Measurements from ENCODE around the gene SETDB2. TPM values are rescaled to one million over a fixed set of nuclear protein-coding genes. Genes with fewer than 3 reads are reported as not detected.

The SETDB2 gene
- total RNA-seq, 1 experiment from 2014 or later, result 5.9 TPM

DNA sequence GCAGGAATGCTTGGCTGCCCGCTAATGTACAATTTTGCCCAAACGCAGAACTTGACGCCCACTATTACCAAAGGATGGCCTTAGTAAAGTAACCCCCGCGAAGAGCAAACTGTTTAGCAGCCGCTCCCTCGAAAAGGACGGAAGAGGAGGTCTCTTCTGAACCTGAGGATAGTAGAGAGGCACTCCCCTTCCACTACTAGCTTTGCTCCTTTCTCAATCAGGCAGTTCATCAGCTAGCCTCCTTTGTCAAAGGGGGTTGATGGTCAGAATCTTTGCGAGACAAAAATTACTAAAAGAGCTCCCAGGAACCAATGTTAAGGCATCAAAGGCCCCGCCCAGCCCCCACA is 744 bp upstream of the SETDB2 start:
- TF ChIP-seq GRHL2 (CRISPR knock-in tag; IDR thresholded peaks at IDR 0.05; ENCODE audit: insufficient replicate concordance, severe bottlenecking), result no peak
- TF ChIP-seq, protein P1, sequence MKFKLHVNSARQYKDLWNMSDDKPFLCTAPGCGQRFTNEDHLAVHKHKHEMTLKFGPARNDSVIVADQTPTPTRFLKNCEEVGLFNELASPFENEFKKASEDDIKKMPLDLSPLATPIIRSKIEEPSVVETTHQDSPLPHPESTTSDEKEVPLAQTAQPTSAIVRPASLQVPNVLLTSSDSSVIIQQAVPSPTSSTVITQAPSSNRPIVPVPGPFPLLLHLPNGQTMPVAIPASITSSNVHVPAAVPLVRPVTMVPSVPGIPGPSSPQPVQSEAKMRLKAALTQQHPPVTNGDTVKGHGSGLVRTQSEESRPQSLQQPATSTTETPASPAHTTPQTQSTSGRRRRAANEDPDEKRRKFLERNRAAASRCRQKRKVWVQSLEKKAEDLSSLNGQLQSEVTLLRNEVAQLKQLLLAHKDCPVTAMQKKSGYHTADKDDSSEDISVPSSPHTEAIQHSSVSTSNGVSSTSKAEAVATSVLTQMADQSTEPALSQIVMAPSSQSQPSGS (CRISPR knock-in tag; IDR thresholded peaks at IDR 0.05; ENCODE audit: borderline replicate concordance, low read depth), result no peak
- TF ChIP-seq GABPB1 (CRISPR knock-in tag; IDR thresholded peaks at IDR 0.05), result no peak
- TF ChIP-seq, protein P2, sequence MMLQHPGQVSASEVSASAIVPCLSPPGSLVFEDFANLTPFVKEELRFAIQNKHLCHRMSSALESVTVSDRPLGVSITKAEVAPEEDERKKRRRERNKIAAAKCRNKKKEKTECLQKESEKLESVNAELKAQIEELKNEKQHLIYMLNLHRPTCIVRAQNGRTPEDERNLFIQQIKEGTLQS (CRISPR knock-in tag; conservative IDR thresholded peaks at IDR 0.05), result no peak
- TF ChIP-seq FOXP1 (CRISPR knock-in tag; IDR thresholded peaks at IDR 0.05; ENCODE audit: borderline replicate concordance), result no peak
- TF ChIP-seq ZNF671 (CRISPR knock-in tag; IDR thresholded peaks at IDR 0.05), result no peak
- TF ChIP-seq, protein P3, sequence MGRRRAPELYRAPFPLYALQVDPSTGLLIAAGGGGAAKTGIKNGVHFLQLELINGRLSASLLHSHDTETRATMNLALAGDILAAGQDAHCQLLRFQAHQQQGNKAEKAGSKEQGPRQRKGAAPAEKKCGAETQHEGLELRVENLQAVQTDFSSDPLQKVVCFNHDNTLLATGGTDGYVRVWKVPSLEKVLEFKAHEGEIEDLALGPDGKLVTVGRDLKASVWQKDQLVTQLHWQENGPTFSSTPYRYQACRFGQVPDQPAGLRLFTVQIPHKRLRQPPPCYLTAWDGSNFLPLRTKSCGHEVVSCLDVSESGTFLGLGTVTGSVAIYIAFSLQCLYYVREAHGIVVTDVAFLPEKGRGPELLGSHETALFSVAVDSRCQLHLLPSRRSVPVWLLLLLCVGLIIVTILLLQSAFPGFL (CRISPR knock-in tag; IDR thresholded peaks at IDR 0.05; ENCODE audit: borderline replicate concordance), result no peak
- TF ChIP-seq ZBTB21 (CRISPR knock-in tag; IDR thresholded peaks at IDR 0.05; ENCODE audit: borderline replicate concordance), result no peak
- no peak for TF ChIP-seq NR3C1 (CRISPR knock-in tag; conservative IDR thresholded peaks at IDR 0.05; ENCODE audit: low read depth)
- TF ChIP-seq PRRX2 (CRISPR knock-in tag; IDR thresholded peaks at IDR 0.05), result no peak
- TF ChIP-seq ETV6 (CRISPR knock-in tag; IDR thresholded peaks at IDR 0.05), result no peak
- no peak for TF ChIP-seq ZNF138 (CRISPR knock-in tag; conservative IDR thresholded peaks at IDR 0.05)
- no peak for TF ChIP-seq SOX15 (CRISPR knock-in tag; IDR thresholded peaks at IDR 0.05)
- TF ChIP-seq, protein P4, sequence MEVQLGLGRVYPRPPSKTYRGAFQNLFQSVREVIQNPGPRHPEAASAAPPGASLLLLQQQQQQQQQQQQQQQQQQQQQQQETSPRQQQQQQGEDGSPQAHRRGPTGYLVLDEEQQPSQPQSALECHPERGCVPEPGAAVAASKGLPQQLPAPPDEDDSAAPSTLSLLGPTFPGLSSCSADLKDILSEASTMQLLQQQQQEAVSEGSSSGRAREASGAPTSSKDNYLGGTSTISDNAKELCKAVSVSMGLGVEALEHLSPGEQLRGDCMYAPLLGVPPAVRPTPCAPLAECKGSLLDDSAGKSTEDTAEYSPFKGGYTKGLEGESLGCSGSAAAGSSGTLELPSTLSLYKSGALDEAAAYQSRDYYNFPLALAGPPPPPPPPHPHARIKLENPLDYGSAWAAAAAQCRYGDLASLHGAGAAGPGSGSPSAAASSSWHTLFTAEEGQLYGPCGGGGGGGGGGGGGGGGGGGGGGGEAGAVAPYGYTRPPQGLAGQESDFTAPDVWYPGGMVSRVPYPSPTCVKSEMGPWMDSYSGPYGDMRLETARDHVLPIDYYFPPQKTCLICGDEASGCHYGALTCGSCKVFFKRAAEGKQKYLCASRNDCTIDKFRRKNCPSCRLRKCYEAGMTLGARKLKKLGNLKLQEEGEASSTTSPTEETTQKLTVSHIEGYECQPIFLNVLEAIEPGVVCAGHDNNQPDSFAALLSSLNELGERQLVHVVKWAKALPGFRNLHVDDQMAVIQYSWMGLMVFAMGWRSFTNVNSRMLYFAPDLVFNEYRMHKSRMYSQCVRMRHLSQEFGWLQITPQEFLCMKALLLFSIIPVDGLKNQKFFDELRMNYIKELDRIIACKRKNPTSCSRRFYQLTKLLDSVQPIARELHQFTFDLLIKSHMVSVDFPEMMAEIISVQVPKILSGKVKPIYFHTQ (CRISPR knock-in tag; IDR thresholded peaks at IDR 0.05), result no peak
- TF ChIP-seq, protein P5, sequence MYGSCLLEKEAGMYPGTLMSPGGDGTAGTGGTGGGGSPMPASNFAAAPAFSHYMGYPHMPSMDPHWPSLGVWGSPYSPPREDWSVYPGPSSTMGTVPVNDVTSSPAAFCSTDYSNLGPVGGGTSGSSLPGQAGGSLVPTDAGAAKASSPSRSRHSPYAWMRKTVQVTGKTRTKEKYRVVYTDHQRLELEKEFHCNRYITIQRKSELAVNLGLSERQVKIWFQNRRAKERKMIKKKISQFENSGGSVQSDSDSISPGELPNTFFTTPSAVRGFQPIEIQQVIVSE (CRISPR knock-in tag; IDR thresholded peaks at IDR 0.05; ENCODE audit: borderline replicate concordance), result no peak
- no peak for TF ChIP-seq FOXK1 (CRISPR knock-in tag; IDR thresholded peaks at IDR 0.05)
- no peak for TF ChIP-seq IRF2 (CRISPR knock-in tag; IDR thresholded peaks at IDR 0.05; ENCODE audit: borderline replicate concordance, low read depth)
- TF ChIP-seq ZNF219 (CRISPR knock-in tag; IDR thresholded peaks at IDR 0.05; ENCODE audit: borderline replicate concordance), result no peak
- no peak for TF ChIP-seq JUN (CRISPR knock-in tag; IDR thresholded peaks at IDR 0.05)
- no peak for TF ChIP-seq ZNF317 (CRISPR knock-in tag; IDR thresholded peaks at IDR 0.05; ENCODE audit: borderline replicate concordance, low read depth)
- ATAC-seq, result no peak; the same call in 1 of the 2 replicates
- Mint-ChIP-seq H3K27me3 (ENCODE audit: low read depth) (no peaks in the 10 kb centered on the region), H3K9me3 (no peaks in the 10 kb centered on the region), H3K36me3 (no peaks in the 10 kb centered on the region), H3K4me1 (peaks cover 22% of the 10 kb centered on the region), H3K4me3 (peak overlapping the region; percentile 94), H3K27ac (peak overlapping the region; percentile 99)
- DNase-seq (ENCODE audit: low spot score), result no peak
- ChIA-PET POLR2A (interaction anchor here (0.9 to 1.4 kb wide), 3 partner anchors 52 to 349 kb away, joined by 3 to 5 read pairs (median 3); partner anchors contain the start of genes KPNA3, PHF11 and RCBTB1), CTCF (interaction anchor here (1.0 to 2.0 kb wide), 6 partner anchors 11 to 248 kb away, joined by 3 to 9 read pairs (median 4); partner anchors contain the start of gene EBPL)
